ENCODE data around the gene SPATA16. TPM values are rescaled to one million over a fixed set of nuclear protein-coding genes. Genes with fewer than 3 reads are reported as not detected.

SPATA16 gene
- total RNA-seq, 1 donor from 2014 or later: not detected

- intact Hi-C loops (cut with micrococcal nuclease): no loop called here
Observed at GRCh38 chr3:173007079-173007723, 133.8 kb downstream of the SPATA16 start.

DNA sequence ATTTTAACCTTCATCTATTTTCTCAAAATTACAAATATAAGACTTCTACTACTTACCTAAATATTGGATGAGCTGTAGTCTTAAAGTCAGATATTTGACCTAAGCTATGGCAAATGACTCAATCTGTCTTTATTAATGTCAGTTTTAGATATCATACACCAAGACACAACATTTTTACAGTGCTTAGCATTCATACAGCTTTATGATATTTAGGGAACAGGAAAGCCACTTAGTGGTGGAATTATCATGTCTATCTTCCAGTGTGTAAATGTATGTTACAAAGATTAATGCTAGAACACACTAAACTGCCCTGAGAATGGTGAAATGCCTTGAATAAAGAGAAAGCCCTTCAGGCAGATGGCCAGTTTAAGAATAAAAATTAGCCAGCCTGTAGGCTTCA is 135.0 kb downstream of the SPATA16 start:
- intact Hi-C loops (cut with micrococcal nuclease): no loop called here

GRCh38 chr3:173004681-173005080 is 136.4 kb downstream of the SPATA16 start:
- intact Hi-C loops (cut with micrococcal nuclease): no loop called here

- intact Hi-C loops (cut with micrococcal nuclease): no loop called here
Observed at GRCh38 chr3:173003956-173004355, 137.1 kb downstream of the SPATA16 start.

GRCh38 chr3:173003471-173003870 is 137.6 kb downstream of the SPATA16 start:
- intact Hi-C loops (cut with micrococcal nuclease): no loop called here

GRCh38 chr3:173001622-173002021 is 139.4 kb downstream of the SPATA16 start:
- intact Hi-C loops (cut with micrococcal nuclease): no loop called here

DNA sequence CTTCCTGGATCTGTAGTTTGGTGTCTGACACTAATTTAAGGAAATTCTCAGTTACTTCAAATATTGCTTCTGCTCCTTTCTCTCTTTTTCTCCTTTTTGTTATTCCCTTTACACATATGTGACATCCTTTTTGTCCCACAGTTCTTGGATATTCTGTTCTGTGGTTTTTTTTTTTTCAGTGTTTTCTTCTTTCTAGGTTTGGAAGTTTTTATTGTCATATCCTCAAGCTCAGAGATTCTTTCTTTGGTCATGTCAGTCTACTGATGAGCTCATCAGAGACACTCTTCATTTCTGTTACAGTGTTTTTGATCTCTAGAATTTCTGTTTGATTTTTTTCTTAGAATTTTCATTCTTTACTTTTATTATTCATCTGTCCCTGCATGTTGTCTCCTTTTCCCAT is 140.5 kb downstream of the SPATA16 start:
- intact Hi-C loops (cut with micrococcal nuclease): no loop called here

- intact Hi-C loops (cut with micrococcal nuclease): no loop called here
Observed at GRCh38 chr3:172993412-172993811, 147.6 kb downstream of the SPATA16 start.

GRCh38 chr3:172991424-172991996 is 149.5 kb downstream of the SPATA16 start:
- intact Hi-C loops (cut with micrococcal nuclease): no loop called here

DNA sequence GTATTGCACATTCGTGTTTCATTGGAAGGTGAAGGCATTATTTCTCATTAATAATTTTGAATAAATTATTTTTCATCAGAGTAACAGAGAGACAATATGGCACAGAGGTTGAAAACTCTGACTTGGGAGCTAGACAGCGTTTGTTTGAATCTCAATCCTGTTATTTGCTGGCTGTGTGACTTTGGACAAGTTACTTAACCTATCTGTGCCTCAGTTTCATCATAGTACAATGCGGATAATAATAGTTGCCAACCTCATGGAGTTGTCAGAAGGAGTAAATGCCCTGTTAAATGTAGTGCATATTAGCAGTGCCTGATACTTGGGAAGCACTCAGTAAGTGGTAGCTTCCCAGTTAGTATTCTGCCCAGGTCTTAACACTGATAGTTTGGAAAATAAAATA is 151.7 kb downstream of the SPATA16 start:
- intact Hi-C loops (cut with micrococcal nuclease): no loop called here

GRCh38 chr3:172987273-172987672 is 153.8 kb downstream of the SPATA16 start:
- intact Hi-C loops (cut with micrococcal nuclease): no loop called here

DNA sequence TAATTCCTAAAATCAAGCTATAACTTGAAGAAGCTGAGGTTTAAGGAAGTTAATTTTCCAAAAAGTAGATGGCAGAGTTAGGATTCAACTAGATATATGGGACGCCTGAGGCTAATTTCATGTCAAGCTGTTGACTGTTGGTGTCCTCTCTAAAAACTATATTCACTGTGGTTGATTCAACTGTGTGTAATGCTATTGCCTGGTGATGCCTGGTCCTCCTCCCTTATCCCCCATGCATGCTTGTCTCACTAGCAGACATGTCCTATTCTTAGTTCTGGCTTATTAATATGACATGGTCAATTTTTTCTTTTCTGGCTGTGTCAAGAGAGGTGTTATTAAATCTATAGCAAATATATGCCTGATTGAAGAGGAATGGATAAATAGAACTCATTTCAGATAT is 156.1 kb downstream of the SPATA16 start:
- intact Hi-C loops (cut with micrococcal nuclease): no loop called here

DNA sequence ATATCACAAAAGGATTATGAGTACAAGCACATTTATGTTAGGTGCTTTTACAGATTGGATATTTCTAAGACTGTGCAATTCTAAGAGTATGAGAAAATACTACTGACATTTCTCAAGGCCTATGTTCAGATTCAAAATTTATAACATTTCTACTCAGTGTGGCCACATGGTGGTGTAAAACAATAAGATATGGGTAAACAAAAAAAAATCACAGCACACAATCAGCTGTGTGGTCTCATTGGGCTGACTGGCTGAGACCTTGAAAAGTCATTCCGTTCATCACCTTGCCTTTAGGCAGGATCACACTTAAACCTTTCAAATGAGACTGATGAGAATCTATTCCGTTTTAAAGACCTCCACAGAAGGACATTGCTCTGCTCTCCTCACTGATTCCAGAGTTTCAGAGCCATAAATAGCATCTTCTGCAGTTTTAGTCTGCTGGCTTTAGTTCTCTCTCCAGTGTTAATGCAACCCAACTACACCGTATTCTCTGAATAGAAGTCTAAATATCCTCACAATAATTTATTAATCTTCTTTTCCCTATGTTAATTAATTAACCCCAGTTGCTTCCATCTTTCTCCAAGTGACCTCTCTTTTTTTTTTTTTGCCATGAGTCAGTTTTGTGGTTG is 158.2 kb downstream of the SPATA16 start:
- intact Hi-C loops (cut with micrococcal nuclease): no loop called here

- intact Hi-C loops (cut with micrococcal nuclease): no loop called here
Observed at GRCh38 chr3:172981407-172981983, 159.5 kb downstream of the SPATA16 start.

DNA sequence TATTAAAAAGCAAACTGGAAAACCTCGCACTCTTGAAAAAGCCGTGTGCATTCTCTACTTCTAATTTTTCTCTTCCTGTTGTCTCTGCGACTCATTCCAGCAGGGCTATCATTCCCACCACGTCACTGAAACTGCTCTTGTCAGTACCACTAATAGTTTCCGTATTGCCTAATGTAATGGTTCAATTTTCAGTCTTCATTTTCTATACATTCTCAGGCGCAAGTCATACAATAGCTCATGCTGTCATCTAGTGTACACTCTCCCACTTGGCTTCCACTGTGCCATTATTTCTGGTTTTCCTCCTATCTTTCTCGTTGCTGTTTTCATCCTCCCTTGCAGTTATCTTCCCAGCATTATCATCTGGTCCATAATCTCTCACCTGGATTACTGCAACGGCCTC is 160.2 kb downstream of the SPATA16 start:
- intact Hi-C loops (cut with micrococcal nuclease): no loop called here

- intact Hi-C loops (cut with micrococcal nuclease): no loop called here
Observed at GRCh38 chr3:172977696-172978095, 163.3 kb downstream of the SPATA16 start.

- intact Hi-C loops (cut with micrococcal nuclease): no loop called here
Observed at GRCh38 chr3:172974969-172975368, 166.1 kb downstream of the SPATA16 start.

- intact Hi-C loops (cut with micrococcal nuclease): no loop called here
Observed at GRCh38 chr3:172973799-172974198, 167.2 kb downstream of the SPATA16 start.

DNA sequence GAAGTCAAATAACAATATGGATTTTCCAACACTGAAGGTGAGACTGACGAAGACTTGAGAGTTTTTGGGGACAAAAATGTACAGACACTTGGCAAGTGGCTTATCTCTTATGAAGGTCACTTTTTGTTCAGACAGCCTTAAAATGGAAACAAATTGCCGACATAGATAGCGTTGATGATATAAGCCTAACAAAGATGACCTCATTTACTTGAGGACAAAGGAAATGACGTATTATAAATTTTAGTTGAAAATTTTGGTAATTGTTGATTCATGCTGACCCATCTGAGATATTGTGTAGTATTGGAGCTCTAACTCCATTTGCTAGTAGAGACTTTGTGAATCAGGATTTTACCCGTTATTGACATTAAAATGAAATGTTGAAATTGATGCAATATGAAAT is 168.3 kb downstream of the SPATA16 start:
- intact Hi-C loops (cut with micrococcal nuclease): no loop called here

- intact Hi-C loops (cut with micrococcal nuclease): no loop called here
Observed at GRCh38 chr3:172972067-172972466, 169.0 kb downstream of the SPATA16 start.

DNA sequence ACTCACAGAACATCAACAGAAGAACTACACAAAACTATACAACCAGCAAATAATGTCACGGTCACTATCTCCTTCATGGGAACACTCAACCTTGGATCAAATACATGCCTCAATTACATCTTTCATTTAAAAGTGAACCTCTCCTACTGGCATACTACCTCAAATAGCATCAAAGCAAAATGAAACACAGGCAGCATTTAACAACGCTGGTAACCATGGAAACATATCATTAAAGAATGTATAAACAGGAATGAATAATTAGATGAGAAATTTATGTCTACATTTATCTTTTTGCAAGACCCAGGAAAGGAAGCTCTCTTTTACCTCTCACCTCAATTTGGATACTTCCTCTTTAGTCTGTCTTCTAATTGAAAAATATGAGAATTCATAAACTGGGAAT is 172.4 kb downstream of the SPATA16 start:
- intact Hi-C loops (cut with micrococcal nuclease): no loop called here

GRCh38 chr3:172965256-172965655 is 175.8 kb downstream of the SPATA16 start:
- intact Hi-C loops (cut with micrococcal nuclease): no loop called here
